ENCODE results near the gene IGSF21.

The IGSF21 gene

DNA sequence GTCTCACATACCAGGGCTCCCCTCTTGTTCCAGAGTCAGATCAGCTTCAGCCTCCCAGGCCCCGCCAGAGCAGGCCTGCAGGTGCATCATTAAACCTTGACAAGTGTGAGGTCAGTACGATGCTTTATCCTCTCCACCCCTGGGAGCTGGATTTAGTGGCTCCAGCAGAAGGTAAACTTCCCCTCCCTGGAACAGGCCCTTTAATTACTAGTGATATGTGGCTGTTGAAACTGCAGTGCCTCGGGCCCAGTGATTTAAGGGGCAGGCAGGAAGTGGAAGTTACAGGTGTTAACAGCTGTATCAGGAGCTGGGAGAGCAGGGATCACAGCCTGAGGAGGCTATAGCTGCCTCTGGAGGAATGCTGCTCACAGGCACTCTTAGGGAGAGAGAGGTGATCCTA, 240.8 kb downstream of the IGSF21 start:
- H3K79me2 ChIP-seq (ENCODE audit: control insufficient read depth, low read length) = no peaks in the 10 kb centered on the region
- H3K4me1 ChIP-seq (ENCODE audit: control insufficient read depth, low read length) = no peaks in the 10 kb centered on the region
- no peak overlapping the region for H3K27ac ChIP-seq (ENCODE audit: low read depth, low read length)
- no peak overlapping the region for H3K4me3 ChIP-seq (ENCODE audit: low read length)
- H3K36me3 ChIP-seq (ENCODE audit: control insufficient read depth, low read length) = no peaks in the 10 kb centered on the region
- H4K20me1 ChIP-seq (ENCODE audit: control insufficient read depth, insufficient read depth, low read depth, low read length) = no peaks in the 10 kb centered on the region
- TF ChIP-seq, protein P1, sequence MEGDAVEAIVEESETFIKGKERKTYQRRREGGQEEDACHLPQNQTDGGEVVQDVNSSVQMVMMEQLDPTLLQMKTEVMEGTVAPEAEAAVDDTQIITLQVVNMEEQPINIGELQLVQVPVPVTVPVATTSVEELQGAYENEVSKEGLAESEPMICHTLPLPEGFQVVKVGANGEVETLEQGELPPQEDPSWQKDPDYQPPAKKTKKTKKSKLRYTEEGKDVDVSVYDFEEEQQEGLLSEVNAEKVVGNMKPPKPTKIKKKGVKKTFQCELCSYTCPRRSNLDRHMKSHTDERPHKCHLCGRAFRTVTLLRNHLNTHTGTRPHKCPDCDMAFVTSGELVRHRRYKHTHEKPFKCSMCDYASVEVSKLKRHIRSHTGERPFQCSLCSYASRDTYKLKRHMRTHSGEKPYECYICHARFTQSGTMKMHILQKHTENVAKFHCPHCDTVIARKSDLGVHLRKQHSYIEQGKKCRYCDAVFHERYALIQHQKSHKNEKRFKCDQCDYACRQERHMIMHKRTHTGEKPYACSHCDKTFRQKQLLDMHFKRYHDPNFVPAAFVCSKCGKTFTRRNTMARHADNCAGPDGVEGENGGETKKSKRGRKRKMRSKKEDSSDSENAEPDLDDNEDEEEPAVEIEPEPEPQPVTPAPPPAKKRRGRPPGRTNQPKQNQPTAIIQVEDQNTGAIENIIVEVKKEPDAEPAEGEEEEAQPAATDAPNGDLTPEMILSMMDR (IDR thresholded peaks at IDR 0.05; ENCODE audit: low read depth, low read length, poor library complexity, severe bottlenecking) = no peak
- no peak for TF ChIP-seq EZH2phosphoT487 (IDR thresholded peaks at IDR 0.05; ENCODE audit: borderline replicate concordance, low read length)
- no peak overlapping the region for H3K4me2 ChIP-seq (ENCODE audit: low read length)
- H3K9me3 ChIP-seq (ENCODE audit: control insufficient read depth, insufficient read depth, low read length) = no peaks in the 10 kb centered on the region
- H3K9me2 ChIP-seq (replicated peaks; ENCODE audit: control insufficient read depth, low read length) = no peaks in the 10 kb centered on the region
- 0 out of 2 replicates have a peak, but pooled peaks cover 2% of the 10 kb centered on the region for H3K27me3 ChIP-seq (ENCODE audit: control insufficient read depth, low read length)
- no peaks in the 10 kb centered on the region for H3F3A ChIP-seq (ENCODE audit: control insufficient read depth, insufficient read depth)

DNA sequence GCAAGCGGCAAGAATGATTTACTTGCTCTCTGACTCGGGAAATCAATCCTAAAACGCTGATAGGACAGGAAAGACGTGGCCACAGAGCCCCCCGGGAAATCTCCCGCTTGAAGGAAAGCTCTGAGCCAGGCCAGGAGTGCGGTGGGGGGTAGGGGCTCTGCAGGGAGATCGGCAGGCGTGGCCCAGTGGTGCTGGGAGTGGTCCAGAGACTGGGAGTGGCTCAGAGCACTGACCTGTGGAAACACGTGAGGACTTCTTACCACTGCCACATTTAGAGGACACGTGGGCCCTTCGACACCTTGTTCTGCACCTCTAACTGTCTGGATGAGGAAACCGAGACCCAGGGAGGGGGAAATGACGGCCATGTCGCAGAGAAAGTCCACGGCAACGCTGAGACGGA, 243.1 kb downstream of the IGSF21 start:
- Histone ChIP-seq H3K27ac (ENCODE audit: low read depth, low read length) (no peak overlapping the region), H3K9me2 (replicated peaks; ENCODE audit: control insufficient read depth, low read length) (no peaks in the 10 kb centered on the region), H4K20me1 (ENCODE audit: control insufficient read depth, insufficient read depth, low read depth, low read length) (no peaks in the 10 kb centered on the region), H3F3A (ENCODE audit: control insufficient read depth, insufficient read depth) (no peaks in the 10 kb centered on the region), H3K4me2 (ENCODE audit: low read length) (no peak overlapping the region), H3K4me1 (ENCODE audit: control insufficient read depth, low read length) (no peaks in the 10 kb centered on the region), H3K27me3 (ENCODE audit: control insufficient read depth, low read length) (0 out of 2 replicates have a peak, but pooled peaks cover 2% of the 10 kb centered on the region), H3K79me2 (ENCODE audit: control insufficient read depth, low read length) (no peaks in the 10 kb centered on the region), H3K36me3 (ENCODE audit: control insufficient read depth, low read length) (no peaks in the 10 kb centered on the region), H3K4me3 (ENCODE audit: low read length) (no peak overlapping the region), H3K9me3 (ENCODE audit: control insufficient read depth, insufficient read depth, low read length) (no peaks in the 10 kb centered on the region)
- no peak for TF ChIP-seq EZH2phosphoT487 (IDR thresholded peaks at IDR 0.05; ENCODE audit: borderline replicate concordance, low read length)
- TF ChIP-seq, protein P1 (IDR thresholded peaks at IDR 0.05; ENCODE audit: low read depth, low read length, poor library complexity, severe bottlenecking) = no peak

- H3K4me2 ChIP-seq (ENCODE audit: low read length) = no peak overlapping the region
- no peak overlapping the region for H3K27ac ChIP-seq (ENCODE audit: low read depth, low read length)
- H3K9me2 ChIP-seq (replicated peaks; ENCODE audit: control insufficient read depth, low read length) = no peaks in the 10 kb centered on the region
- H3K27me3 ChIP-seq (ENCODE audit: control insufficient read depth, low read length) = 0 out of 2 replicates have a peak, but pooled peaks cover 2% of the 10 kb centered on the region
- H3K36me3 ChIP-seq (ENCODE audit: control insufficient read depth, low read length) = no peaks in the 10 kb centered on the region
- no peaks in the 10 kb centered on the region for H3F3A ChIP-seq (ENCODE audit: control insufficient read depth, insufficient read depth)
- no peaks in the 10 kb centered on the region for H3K4me1 ChIP-seq (ENCODE audit: control insufficient read depth, low read length)
- H3K4me3 ChIP-seq (ENCODE audit: low read length) = no peak overlapping the region
- no peaks in the 10 kb centered on the region for H3K79me2 ChIP-seq (ENCODE audit: control insufficient read depth, low read length)
- H3K9me3 ChIP-seq (ENCODE audit: control insufficient read depth, insufficient read depth, low read length) = no peaks in the 10 kb centered on the region
- no peaks in the 10 kb centered on the region for H4K20me1 ChIP-seq (ENCODE audit: control insufficient read depth, insufficient read depth, low read depth, low read length)
- TF ChIP-seq EZH2phosphoT487 (IDR thresholded peaks at IDR 0.05; ENCODE audit: borderline replicate concordance, low read length) = no peak
- TF ChIP-seq, protein P1 (IDR thresholded peaks at IDR 0.05; ENCODE audit: low read depth, low read length, poor library complexity, severe bottlenecking) = no peak
Observed at GRCh38 chr1:18351735-18352134, 244.1 kb downstream of the IGSF21 start.
